GM23338 (cell line): ENCODE results near the gene IL21R. TPM values are rescaled to one million over a fixed set of nuclear protein-coding genes. Genes with fewer than 3 reads are reported as not detected.

ENCODE experiments used
- ATAC-seq: fragments of 200-7000 bp; cut with Tn5 transposase; 3 replicates; pipeline ENCODE4 v1.9.1; 2020
- DNase-seq: peaks from one replicate; pipeline ENCODE4 v3.0.0-alpha.2; 2015; ENCODE audit warnings: low spot score
- H2AFZ ChIP-seq: fragments of 200-600 bp; sonication (generic); 2 replicates; pipeline ENCODE4 v1.8.0; 2016; ENCODE audit warnings: antibody characterized with exemption, mild to moderate bottlenecking, moderate library complexity
- H3F3A ChIP-seq: fragments of 200-600 bp; sonication (generic); replicated peaks from 2 replicates; pipeline ENCODE4 v1.8.0; 2017; ENCODE audit warnings: antibody characterized with exemption, mixed run types, low read depth
- H3K27ac ChIP-seq: fragments of 200-600 bp; sonication (generic); 2 replicates; pipeline ENCODE4 v1.6.1; 2016; ENCODE audit warnings: low read depth
- H3K27me3 ChIP-seq: fragments of 200-600 bp; sonication (generic); 2 replicates; pipeline ENCODE4 v1.8.0; 2016; ENCODE audit warnings: mild to moderate bottlenecking, mixed run types, moderate library complexity; ENCODE audit not compliant: insufficient read depth
- H3K36me3 ChIP-seq: fragments of 200-600 bp; sonication (generic); 2 replicates; pipeline ENCODE4 v1.8.0; 2016; ENCODE audit warnings: mild to moderate bottlenecking; ENCODE audit not compliant: insufficient read depth
- H3K4me1 ChIP-seq: fragments of 200-600 bp; sonication (generic); 2 replicates; pipeline ENCODE4 v1.8.0; 2016; ENCODE audit warnings: mild to moderate bottlenecking, moderate library complexity; ENCODE audit not compliant: insufficient read depth
- H3K4me2 ChIP-seq: fragments of 200-600 bp; sonication (generic); 2 replicates; pipeline ENCODE4 v1.7.1; 2017; ENCODE audit warnings: mixed run types
- H3K4me3 ChIP-seq: fragments of 200-600 bp; sonication (generic); 2 replicates; pipeline ENCODE4 v1.6.1; 2016; ENCODE audit warnings: mixed run types
- H3K79me2 ChIP-seq: fragments of 200-600 bp; sonication (generic); replicated peaks from 2 replicates; pipeline ENCODE4 v1.8.0; 2017; ENCODE audit warnings: mild to moderate bottlenecking; ENCODE audit not compliant: insufficient read depth
- H3K9me2 ChIP-seq: fragments of 200-600 bp; sonication (generic); 2 replicates; pipeline ENCODE4 v1.8.0; 2017; ENCODE audit not compliant: insufficient read depth
- H4K20me1 ChIP-seq: fragments of 200-600 bp; sonication (generic); replicated peaks from 2 replicates; pipeline ENCODE4 v1.8.0; 2017; ENCODE audit warnings: mild to moderate bottlenecking; ENCODE audit not compliant: insufficient read depth
- H3K27ac Mint-ChIP-seq: 2 replicates; pipeline ENCODE4 v1.8.0; 2020; ENCODE audit warnings: inconsistent platforms, mild to moderate bottlenecking, moderate library complexity, mixed read lengths
- H3K27me3 Mint-ChIP-seq: 3 replicates; pipeline ENCODE4 v1.8.0; 2022; ENCODE audit warnings: low read depth, mild to moderate bottlenecking, moderate library complexity, mixed read lengths, inconsistent platforms; ENCODE audit not compliant: insufficient read depth, poor library complexity
- H3K36me3 Mint-ChIP-seq: 3 replicates; pipeline ENCODE4 v1.8.0; 2021; ENCODE audit warnings: low read depth, mild to moderate bottlenecking, inconsistent platforms, moderate library complexity, mixed read lengths
- H3K4me1 Mint-ChIP-seq: 3 replicates; pipeline ENCODE4 v1.8.0; 2020; ENCODE audit warnings: mild to moderate bottlenecking, inconsistent platforms, mixed read lengths
- H3K4me3 Mint-ChIP-seq: 3 replicates; pipeline ENCODE4 v1.8.0; 2021; ENCODE audit warnings: moderate library complexity, mild to moderate bottlenecking, inconsistent platforms, mixed read lengths
- H3K9me3 Mint-ChIP-seq: 3 replicates; pipeline ENCODE4 v1.8.0; 2020; ENCODE audit warnings: moderate library complexity, mild to moderate bottlenecking, inconsistent platforms, mixed read lengths
- CREB1 ChIP-seq: fragments of 250-450 bp; sonication (Bioruptor Pico); IDR thresholded peaks from 2 replicates; pipeline ENCODE4 v1.5.0; 2020; ENCODE audit warnings: low read depth, mild to moderate bottlenecking, moderate library complexity
- EZH2 ChIP-seq: fragments of 200-600 bp; sonication (generic); IDR thresholded peaks from one replicate; pipeline ENCODE4 v1.8.0; 2017; ENCODE audit warnings: antibody characterized with exemption, mild to moderate bottlenecking, low read depth; ENCODE audit not compliant: unreplicated experiment
- EZH2phosphoT487 ChIP-seq: fragments of 200-600 bp; sonication (generic); IDR thresholded peaks from one replicate; pipeline ENCODE4 v1.8.1; 2018; ENCODE audit warnings: antibody characterized with exemption; ENCODE audit not compliant: unreplicated experiment
- JUNB ChIP-seq: IDR thresholded peaks from one replicate; pipeline ENCODE4 v1.6.1; 2016; ENCODE audit warnings: antibody characterized with exemption; ENCODE audit not compliant: unreplicated experiment
- NANOG ChIP-seq: IDR thresholded peaks from 2 replicates; pipeline ENCODE4 v1.6.1; 2016; ENCODE audit warnings: antibody characterized with exemption, borderline replicate concordance
- POLR2AphosphoS5 ChIP-seq: IDR thresholded peaks from 2 replicates; pipeline ENCODE4 v1.6.1; 2016; ENCODE audit warnings: antibody characterized with exemption, low read depth
- STAT1 ChIP-seq: IDR thresholded peaks from one replicate; pipeline ENCODE4 v1.6.1; 2016; ENCODE audit warnings: antibody characterized with exemption; ENCODE audit not compliant: unreplicated experiment
- ZNF114 ChIP-seq: fragments of 250-450 bp; sonication (Bioruptor Pico); IDR thresholded peaks from 2 replicates; pipeline ENCODE4 v1.5.0; 2020; ENCODE audit warnings: mild to moderate bottlenecking, moderate library complexity
- ZNF331 ChIP-seq: fragments of 250-450 bp; sonication (Bioruptor Pico); IDR thresholded peaks from 2 replicates; pipeline ENCODE4 v1.5.0; 2020; ENCODE audit warnings: low read depth, mild to moderate bottlenecking, moderate library complexity
- polyA plus RNA-seq: library from polyadenylated mRNA; unstranded; fragments of >200 nt; fragmentation: Nextera tagmentation; extraction: Ambion mirVana; gene quantifications from 2 replicates; pipeline ENCODE4 v1.2.1, GENCODE V29; 2016
- total RNA-seq: library from RNA; depleted of rRNA; stranded (reverse); fragments of >200 nt; shearing (Covaris generic); gene quantifications from 2 replicates; pipeline ENCODE4 v1.2.3, GENCODE V29; 2014
- TF ChIP-seq, protein P1 (sequence below), 2 experiments: fragments of 200-600 bp in 1 of 2; sonication (generic) in 1 of 2; conservative IDR thresholded peaks; 2 replicates each; pipeline versions ENCODE4 v1.5.1 to v1.6.1; 2016 to 2017; ENCODE audit warnings: antibody characterized with exemption in 2 of 2, low read depth in 2 of 2, mild to moderate bottlenecking in 2 of 2, moderate library complexity in 1 of 2
- TF ChIP-seq, protein P2 (sequence below): fragments of 250-450 bp; sonication (Bioruptor Pico); IDR thresholded peaks from 2 replicates; pipeline ENCODE4 v1.5.0; 2020; ENCODE audit warnings: mild to moderate bottlenecking, moderate library complexity
- TF ChIP-seq, protein P3 (sequence below): IDR thresholded peaks from 2 replicates; pipeline ENCODE4 v1.6.1; 2016; ENCODE audit warnings: antibody characterized with exemption
- TF ChIP-seq, protein P4 (sequence below): IDR thresholded peaks from one replicate; pipeline ENCODE4 v1.6.1; 2018; ENCODE audit warnings: antibody characterized with exemption; ENCODE audit not compliant: unreplicated experiment

IL21R gene
- total and polyA plus RNA-seq, 2 experiments from 2014 or later = 0.42 to 2.6 TPM

DNA sequence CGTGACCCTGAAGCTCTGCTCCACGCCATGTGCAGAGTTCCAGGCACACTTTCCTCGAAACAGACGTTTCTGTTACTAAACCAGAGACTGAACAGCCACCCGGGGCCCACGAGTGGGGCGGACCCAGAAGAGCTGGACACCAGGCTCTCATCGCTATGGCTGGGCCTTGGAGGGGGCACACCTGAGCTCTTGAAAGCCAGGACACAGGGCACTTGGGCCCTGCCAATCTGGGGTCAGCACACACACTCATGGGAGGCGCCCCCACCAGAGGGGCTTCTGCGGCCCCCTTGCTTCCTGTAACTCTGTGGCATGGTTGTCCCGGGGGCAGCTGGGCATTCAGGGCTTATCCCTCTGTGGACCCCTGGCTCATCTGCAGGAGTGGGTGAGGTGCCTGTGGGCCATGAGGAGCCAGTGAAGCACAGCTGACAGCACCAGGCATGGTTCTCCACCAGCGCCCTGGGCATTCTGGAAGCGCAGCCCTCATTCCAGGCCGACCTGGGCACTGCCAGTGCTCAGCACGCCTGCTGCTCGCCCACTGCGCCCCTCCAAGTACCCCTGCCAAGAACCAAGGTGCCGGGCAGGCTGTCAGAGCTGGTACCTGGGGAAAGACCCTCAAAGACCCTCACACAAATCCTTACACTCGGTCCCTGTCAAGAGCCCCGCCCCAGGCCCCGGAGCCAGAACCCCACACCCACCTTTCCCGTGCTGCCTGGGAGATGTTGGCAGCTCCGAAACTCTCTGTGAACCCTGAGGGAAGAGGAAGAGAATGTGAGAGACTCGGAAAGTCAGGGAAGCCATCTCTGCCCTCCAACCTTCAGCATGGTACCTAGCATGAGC, 61.1 kb downstream of the IL21R start:
- Mint-ChIP-seq H3K27me3 (peaks cover 11% of the 10 kb centered on the region), H3K36me3 (peaks cover 50% of the 10 kb centered on the region), H3K4me1 (no peaks in the 10 kb centered on the region), H3K9me3 (no peaks in the 10 kb centered on the region), H3K27ac (no peak overlapping the region), H3K4me3 (no peak overlapping the region)
- H2AFZ ChIP-seq = no peak overlapping the region
- no peak for TF ChIP-seq POLR2AphosphoS5
- no peak for TF ChIP-seq STAT1
- TF ChIP-seq, protein P1, sequence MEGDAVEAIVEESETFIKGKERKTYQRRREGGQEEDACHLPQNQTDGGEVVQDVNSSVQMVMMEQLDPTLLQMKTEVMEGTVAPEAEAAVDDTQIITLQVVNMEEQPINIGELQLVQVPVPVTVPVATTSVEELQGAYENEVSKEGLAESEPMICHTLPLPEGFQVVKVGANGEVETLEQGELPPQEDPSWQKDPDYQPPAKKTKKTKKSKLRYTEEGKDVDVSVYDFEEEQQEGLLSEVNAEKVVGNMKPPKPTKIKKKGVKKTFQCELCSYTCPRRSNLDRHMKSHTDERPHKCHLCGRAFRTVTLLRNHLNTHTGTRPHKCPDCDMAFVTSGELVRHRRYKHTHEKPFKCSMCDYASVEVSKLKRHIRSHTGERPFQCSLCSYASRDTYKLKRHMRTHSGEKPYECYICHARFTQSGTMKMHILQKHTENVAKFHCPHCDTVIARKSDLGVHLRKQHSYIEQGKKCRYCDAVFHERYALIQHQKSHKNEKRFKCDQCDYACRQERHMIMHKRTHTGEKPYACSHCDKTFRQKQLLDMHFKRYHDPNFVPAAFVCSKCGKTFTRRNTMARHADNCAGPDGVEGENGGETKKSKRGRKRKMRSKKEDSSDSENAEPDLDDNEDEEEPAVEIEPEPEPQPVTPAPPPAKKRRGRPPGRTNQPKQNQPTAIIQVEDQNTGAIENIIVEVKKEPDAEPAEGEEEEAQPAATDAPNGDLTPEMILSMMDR (conservative IDR thresholded peaks at IDR 0.05; ENCODE audit: low read depth in 2 of 2) = no peak
- TF ChIP-seq, protein P2, sequence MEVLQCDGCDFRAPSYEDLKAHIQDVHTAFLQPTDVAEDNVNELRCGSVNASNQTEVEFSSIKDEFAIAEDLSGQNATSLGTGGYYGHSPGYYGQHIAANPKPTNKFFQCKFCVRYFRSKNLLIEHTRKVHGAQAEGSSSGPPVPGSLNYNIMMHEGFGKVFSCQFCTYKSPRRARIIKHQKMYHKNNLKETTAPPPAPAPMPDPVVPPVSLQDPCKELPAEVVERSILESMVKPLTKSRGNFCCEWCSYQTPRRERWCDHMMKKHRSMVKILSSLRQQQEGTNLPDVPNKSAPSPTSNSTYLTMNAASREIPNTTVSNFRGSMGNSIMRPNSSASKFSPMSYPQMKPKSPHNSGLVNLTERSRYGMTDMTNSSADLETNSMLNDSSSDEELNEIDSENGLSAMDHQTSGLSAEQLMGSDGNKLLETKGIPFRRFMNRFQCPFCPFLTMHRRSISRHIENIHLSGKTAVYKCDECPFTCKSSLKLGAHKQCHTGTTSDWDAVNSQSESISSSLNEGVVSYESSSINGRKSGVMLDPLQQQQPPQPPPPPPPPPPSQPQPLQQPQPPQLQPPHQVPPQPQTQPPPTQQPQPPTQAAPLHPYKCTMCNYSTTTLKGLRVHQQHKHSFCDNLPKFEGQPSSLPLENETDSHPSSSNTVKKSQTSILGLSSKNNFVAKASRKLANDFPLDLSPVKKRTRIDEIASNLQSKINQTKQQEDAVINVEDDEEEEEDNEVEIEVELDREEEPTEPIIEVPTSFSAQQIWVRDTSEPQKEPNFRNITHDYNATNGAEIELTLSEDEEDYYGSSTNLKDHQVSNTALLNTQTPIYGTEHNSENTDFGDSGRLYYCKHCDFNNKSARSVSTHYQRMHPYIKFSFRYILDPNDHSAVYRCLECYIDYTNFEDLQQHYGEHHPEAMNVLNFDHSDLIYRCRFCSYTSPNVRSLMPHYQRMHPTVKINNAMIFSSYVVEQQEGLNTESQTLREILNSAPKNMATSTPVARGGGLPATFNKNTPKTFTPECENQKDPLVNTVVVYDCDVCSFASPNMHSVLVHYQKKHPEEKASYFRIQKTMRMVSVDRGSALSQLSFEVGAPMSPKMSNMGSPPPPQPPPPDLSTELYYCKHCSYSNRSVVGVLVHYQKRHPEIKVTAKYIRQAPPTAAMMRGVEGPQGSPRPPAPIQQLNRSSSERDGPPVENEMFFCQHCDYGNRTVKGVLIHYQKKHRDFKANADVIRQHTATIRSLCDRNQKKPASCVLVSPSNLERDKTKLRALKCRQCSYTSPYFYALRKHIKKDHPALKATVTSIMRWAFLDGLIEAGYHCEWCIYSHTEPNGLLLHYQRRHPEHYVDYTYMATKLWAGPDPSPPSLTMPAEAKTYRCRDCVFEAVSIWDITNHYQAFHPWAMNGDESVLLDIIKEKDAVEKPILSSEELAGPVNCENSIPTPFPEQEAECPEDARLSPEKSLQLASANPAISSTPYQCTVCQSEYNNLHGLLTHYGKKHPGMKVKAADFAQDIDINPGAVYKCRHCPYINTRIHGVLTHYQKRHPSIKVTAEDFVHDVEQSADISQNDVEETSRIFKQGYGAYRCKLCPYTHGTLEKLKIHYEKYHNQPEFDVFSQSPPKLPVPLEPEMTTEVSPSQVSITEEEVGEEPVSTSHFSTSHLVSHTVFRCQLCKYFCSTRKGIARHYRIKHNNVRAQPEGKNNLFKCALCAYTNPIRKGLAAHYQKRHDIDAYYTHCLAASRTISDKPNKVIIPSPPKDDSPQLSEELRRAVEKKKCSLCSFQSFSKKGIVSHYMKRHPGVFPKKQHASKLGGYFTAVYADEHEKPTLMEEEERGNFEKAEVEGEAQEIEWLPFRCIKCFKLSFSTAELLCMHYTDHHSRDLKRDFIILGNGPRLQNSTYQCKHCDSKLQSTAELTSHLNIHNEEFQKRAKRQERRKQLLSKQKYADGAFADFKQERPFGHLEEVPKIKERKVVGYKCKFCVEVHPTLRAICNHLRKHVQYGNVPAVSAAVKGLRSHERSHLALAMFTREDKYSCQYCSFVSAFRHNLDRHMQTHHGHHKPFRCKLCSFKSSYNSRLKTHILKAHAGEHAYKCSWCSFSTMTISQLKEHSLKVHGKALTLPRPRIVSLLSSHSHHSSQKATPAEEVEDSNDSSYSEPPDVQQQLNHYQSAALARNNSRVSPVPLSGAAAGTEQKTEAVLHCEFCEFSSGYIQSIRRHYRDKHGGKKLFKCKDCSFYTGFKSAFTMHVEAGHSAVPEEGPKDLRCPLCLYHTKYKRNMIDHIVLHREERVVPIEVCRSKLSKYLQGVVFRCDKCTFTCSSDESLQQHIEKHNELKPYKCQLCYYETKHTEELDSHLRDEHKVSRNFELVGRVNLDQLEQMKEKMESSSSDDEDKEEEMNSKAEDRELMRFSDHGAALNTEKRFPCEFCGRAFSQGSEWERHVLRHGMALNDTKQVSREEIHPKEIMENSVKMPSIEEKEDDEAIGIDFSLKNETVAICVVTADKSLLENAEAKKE (CRISPR knock-in tag) = no peak
- no peak for TF ChIP-seq EZH2
- no peak for TF ChIP-seq EZH2phosphoT487
- no peak for TF ChIP-seq ZNF114 (CRISPR knock-in tag)
- TF ChIP-seq, protein P3, sequence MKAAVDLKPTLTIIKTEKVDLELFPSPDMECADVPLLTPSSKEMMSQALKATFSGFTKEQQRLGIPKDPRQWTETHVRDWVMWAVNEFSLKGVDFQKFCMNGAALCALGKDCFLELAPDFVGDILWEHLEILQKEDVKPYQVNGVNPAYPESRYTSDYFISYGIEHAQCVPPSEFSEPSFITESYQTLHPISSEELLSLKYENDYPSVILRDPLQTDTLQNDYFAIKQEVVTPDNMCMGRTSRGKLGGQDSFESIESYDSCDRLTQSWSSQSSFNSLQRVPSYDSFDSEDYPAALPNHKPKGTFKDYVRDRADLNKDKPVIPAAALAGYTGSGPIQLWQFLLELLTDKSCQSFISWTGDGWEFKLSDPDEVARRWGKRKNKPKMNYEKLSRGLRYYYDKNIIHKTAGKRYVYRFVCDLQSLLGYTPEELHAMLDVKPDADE = no peak
- TF ChIP-seq ZNF331 = no peak
- TF ChIP-seq NANOG = no peak
- TF ChIP-seq, protein P4, sequence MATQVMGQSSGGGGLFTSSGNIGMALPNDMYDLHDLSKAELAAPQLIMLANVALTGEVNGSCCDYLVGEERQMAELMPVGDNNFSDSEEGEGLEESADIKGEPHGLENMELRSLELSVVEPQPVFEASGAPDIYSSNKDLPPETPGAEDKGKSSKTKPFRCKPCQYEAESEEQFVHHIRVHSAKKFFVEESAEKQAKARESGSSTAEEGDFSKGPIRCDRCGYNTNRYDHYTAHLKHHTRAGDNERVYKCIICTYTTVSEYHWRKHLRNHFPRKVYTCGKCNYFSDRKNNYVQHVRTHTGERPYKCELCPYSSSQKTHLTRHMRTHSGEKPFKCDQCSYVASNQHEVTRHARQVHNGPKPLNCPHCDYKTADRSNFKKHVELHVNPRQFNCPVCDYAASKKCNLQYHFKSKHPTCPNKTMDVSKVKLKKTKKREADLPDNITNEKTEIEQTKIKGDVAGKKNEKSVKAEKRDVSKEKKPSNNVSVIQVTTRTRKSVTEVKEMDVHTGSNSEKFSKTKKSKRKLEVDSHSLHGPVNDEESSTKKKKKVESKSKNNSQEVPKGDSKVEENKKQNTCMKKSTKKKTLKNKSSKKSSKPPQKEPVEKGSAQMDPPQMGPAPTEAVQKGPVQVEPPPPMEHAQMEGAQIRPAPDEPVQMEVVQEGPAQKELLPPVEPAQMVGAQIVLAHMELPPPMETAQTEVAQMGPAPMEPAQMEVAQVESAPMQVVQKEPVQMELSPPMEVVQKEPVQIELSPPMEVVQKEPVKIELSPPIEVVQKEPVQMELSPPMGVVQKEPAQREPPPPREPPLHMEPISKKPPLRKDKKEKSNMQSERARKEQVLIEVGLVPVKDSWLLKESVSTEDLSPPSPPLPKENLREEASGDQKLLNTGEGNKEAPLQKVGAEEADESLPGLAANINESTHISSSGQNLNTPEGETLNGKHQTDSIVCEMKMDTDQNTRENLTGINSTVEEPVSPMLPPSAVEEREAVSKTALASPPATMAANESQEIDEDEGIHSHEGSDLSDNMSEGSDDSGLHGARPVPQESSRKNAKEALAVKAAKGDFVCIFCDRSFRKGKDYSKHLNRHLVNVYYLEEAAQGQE = no peak
- no peak for TF ChIP-seq JUNB
- TF ChIP-seq CREB1 (CRISPR knock-in tag) = no peak
- H4K20me1 ChIP-seq = peaks cover 6% of the 10 kb centered on the region; the same call in 1 of the 2 replicates
- H3K27ac ChIP-seq = no peak overlapping the region
- H3K4me3 ChIP-seq = no peak overlapping the region
- DNase-seq (no peak), ATAC-seq (no peak)
- H3K4me2 ChIP-seq = no peak overlapping the region
- no peaks in the 10 kb centered on the region for H3F3A ChIP-seq
- no peaks in the 10 kb centered on the region for H3K79me2 ChIP-seq
- 0 out of 2 replicates have a peak, but pooled peaks cover 15% of the 10 kb centered on the region for H3K36me3 ChIP-seq
- H3K4me1 ChIP-seq = no peaks in the 10 kb centered on the region
- H3K27me3 ChIP-seq = no peaks in the 10 kb centered on the region
- H3K9me2 ChIP-seq = no peaks in the 10 kb centered on the region
